ENCODE measurements around the gene ZNF276. TPM values are rescaled to one million over a fixed set of nuclear protein-coding genes. Genes with fewer than 3 reads are reported as not detected.
"Not testable (repeated sequence)": the region's sequence is repeated elsewhere in the genome, so short reads cannot be mapped to it uniquely, and the experiment has no call there.

Gene ZNF276
- total RNA-seq, 1 donor from 2014 or later, result 25.4 TPM

DNA sequence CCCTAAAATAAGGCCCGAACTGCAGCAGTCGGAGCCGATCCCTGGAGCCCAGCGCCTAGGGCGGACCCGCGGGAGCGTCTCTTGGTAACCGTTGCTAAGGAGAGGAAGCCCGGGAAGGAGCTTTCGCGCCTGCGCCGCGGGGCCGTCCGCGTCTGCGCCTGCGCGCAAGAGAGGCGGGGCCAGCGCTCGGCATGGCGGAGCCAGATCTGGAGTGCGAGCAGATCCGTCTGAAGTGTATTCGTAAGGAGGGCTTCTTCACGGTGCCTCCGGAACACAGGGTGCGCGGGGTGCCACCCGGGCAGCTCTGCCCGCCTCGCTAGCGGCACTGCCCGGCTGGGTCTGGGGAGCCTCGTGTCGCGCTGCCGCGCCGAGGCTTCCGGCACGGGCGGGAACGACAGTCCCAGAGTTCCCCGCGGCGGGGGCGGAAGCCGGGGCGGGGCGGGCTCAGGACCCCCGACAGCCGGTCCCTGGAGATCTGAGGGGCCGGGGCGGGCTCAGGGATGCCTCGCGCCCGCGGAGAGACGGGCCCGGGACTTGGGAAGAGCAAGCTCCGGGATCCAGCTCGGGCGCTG lies 34.7 kb upstream of the ZNF276 start, which contains the start of gene CDK10:
Gene CDK10 (plus strand): TSS at position 170 of the 572 bp plus-strand sequence. CDS start 22 bp downstream, at position 192.
- DNase-seq (ENCODE audit: low spot score), result peak; percentile 96
- Mint-ChIP-seq H3K36me3 (ENCODE audit: low read depth, unreplicated experiment) (peaks cover 46% of the 10 kb centered on the region), H3K9me3 (ENCODE audit: unreplicated experiment) (peaks cover 10% of the 10 kb centered on the region), H3K4me3 (ENCODE audit: unreplicated experiment) (peak within 1 kb of the TSS; percentile 93), H3K27ac (ENCODE audit: unreplicated experiment) (peak within 1 kb of the TSS; percentile 48), H3K4me1 (ENCODE audit: unreplicated experiment) (peaks cover 6% of the 10 kb centered on the region), H3K27me3 (ENCODE audit: unreplicated experiment) (peaks cover 10% of the 10 kb centered on the region)
- TF ChIP-seq, protein P1, sequence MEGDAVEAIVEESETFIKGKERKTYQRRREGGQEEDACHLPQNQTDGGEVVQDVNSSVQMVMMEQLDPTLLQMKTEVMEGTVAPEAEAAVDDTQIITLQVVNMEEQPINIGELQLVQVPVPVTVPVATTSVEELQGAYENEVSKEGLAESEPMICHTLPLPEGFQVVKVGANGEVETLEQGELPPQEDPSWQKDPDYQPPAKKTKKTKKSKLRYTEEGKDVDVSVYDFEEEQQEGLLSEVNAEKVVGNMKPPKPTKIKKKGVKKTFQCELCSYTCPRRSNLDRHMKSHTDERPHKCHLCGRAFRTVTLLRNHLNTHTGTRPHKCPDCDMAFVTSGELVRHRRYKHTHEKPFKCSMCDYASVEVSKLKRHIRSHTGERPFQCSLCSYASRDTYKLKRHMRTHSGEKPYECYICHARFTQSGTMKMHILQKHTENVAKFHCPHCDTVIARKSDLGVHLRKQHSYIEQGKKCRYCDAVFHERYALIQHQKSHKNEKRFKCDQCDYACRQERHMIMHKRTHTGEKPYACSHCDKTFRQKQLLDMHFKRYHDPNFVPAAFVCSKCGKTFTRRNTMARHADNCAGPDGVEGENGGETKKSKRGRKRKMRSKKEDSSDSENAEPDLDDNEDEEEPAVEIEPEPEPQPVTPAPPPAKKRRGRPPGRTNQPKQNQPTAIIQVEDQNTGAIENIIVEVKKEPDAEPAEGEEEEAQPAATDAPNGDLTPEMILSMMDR (IDR thresholded peaks at IDR 0.05; ENCODE audit: unreplicated experiment), result no peak

DNA sequence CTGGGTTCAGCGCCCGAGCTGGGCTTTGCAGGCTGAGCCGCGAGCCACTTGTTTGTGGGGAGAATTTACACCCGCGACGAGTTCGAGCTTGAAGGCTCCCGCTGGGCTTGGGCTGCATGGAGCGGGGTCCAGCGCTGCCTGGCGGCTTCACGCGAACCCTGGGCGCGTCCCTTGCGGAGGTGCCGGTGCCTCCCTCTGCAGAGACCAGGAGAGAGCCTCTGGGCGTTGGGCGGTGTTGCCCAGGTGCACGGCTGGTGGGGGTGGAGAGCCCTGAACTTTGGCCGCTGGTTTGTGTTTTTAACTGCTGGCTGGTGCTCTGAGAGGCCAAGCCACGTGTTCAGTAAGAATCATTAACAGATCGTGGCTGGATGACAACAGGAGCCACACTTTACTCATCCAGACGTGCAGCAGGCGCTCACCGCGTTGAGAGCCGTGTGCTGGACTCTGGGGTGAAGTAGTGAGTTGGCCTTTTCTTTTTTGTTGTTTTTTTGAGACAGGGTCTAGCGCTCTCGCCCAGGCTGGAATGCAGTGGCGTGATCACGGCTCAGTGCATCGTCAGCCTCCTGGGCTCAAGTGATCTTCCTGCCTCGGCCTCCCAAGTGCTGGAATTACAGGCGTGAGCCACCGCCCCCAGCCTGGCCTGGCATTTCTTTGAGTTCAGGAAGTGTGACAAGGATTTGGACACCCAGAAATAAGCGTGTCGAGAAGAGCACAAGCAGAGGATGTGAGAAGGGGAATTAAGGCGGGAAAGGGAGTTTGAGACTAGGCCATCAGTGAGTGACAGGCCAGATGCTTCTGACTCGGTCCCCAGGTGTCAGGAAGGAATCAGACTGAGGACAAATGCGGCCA lies 34.0 kb upstream of the ZNF276 start:
- no peak for DNase-seq (ENCODE audit: low spot score)
- peak overlapping the region; percentile 48 for H3K27ac Mint-ChIP-seq (ENCODE audit: unreplicated experiment)
- H3K9me3 Mint-ChIP-seq (ENCODE audit: unreplicated experiment), result peaks cover 8% of the 10 kb centered on the region
- peaks cover 6% of the 10 kb centered on the region for H3K4me1 Mint-ChIP-seq (ENCODE audit: unreplicated experiment)
- H3K27me3 Mint-ChIP-seq (ENCODE audit: unreplicated experiment), result peaks cover 10% of the 10 kb centered on the region
- H3K36me3 Mint-ChIP-seq (ENCODE audit: low read depth, unreplicated experiment), result peaks cover 40% of the 10 kb centered on the region
- TF ChIP-seq, protein P1 (IDR thresholded peaks at IDR 0.05; ENCODE audit: unreplicated experiment), result no peak
- peak overlapping the region; percentile 93 for H3K4me3 Mint-ChIP-seq (ENCODE audit: unreplicated experiment)

DNA sequence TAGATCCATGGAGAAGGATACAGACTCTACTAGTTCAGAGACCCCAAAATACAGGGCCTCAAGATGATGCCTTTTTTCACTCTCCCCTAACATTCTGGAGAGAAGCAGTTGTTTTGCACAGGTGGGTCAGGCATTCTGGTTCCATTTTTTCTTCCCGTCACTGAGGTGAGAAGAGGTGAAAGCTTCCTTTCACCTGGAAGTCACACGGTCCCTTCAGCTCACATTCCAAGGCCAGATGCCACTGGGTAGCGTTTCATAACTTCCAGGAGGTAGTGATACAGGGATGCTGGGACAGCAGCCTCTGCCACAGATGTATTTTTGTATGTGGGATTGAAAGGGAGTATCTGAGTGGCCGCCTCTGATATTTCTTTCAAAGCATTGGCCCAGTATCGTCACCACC lies 32.9 kb upstream of the ZNF276 start:
- Mint-ChIP-seq H3K4me1 (ENCODE audit: unreplicated experiment) (peaks cover 6% of the 10 kb centered on the region), H3K9me3 (ENCODE audit: unreplicated experiment) (peaks cover 6% of the 10 kb centered on the region), H3K27ac (ENCODE audit: unreplicated experiment) (no peak overlapping the region), H3K27me3 (ENCODE audit: unreplicated experiment) (peaks cover 12% of the 10 kb centered on the region), H3K36me3 (ENCODE audit: low read depth, unreplicated experiment) (peaks cover 33% of the 10 kb centered on the region), H3K4me3 (ENCODE audit: unreplicated experiment) (peak overlapping the region; percentile 65)
- TF ChIP-seq, protein P1 (IDR thresholded peaks at IDR 0.05; ENCODE audit: unreplicated experiment), result no peak
- no peak for DNase-seq (ENCODE audit: low spot score)

DNA sequence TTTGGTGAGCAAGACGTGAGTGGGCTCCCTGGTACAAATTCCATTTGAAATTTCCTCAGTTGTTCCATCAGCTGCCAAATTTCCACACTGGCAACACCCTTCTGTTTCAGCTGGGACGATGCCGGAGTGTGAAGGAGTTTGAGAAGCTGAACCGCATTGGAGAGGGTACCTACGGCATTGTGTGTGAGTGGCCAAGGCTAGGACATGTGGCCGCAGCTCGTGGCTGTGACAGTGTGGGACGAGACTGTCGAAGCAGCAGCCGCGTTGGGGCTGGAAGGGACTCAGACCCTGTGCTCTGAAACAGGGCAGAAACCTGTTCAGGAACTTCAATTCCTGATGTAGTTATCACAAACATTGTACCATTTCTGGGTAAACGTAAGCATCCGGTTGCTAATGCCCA lies 32.2 kb upstream of the ZNF276 start:
- Mint-ChIP-seq H3K36me3 (ENCODE audit: low read depth, unreplicated experiment) (peaks cover 31% of the 10 kb centered on the region), H3K4me1 (ENCODE audit: unreplicated experiment) (peaks cover 6% of the 10 kb centered on the region), H3K4me3 (ENCODE audit: unreplicated experiment) (no peak overlapping the region), H3K27ac (ENCODE audit: unreplicated experiment) (no peak overlapping the region), H3K27me3 (ENCODE audit: unreplicated experiment) (peaks cover 16% of the 10 kb centered on the region), H3K9me3 (ENCODE audit: unreplicated experiment) (peaks cover 6% of the 10 kb centered on the region)
- TF ChIP-seq, protein P1 (IDR thresholded peaks at IDR 0.05; ENCODE audit: unreplicated experiment), result no peak
- DNase-seq (ENCODE audit: low spot score), result no peak

DNA sequence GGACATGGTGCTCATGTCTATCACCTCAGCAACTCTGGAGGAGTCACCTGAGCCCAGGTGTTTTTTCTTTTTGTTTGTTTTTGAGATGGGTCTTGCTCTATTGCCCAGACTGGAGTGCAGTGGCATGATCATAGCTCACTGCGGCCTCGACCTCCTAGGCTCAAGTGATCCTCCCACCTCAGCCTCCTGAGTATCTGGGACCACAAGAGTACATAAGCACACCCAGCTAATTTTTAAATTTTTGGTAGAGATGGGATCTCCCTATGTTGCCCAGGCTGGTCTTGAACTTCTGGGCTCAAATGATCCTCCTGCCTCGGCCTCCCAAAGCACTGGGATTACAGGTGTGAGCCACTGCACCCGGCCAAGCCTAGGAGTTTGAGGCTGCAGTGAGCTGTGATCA lies 31.7 kb upstream of the ZNF276 start:
- Mint-ChIP-seq H3K36me3 (ENCODE audit: low read depth, unreplicated experiment) (peaks cover 29% of the 10 kb centered on the region), H3K27me3 (ENCODE audit: unreplicated experiment) (peaks cover 16% of the 10 kb centered on the region)
- H3K9me3 Mint-ChIP-seq (ENCODE audit: unreplicated experiment); DNase-seq (ENCODE audit: low spot score); H3K27ac Mint-ChIP-seq (ENCODE audit: unreplicated experiment); H3K4me1 Mint-ChIP-seq (ENCODE audit: unreplicated experiment); H3K4me3 Mint-ChIP-seq (ENCODE audit: unreplicated experiment): not testable (repeated sequence)
